Jurkat, Clone E6-1 (cell line): ENCODE data around the gene FZR1. TPM values are rescaled to one million over a fixed set of nuclear protein-coding genes. Genes with fewer than 3 reads are reported as not detected.

ENCODE experiments used
- DNase-seq: peaks from one replicate; pipeline ENCODE4 v3.0.0-alpha.2; 2011; ENCODE audit warnings: low read depth, low spot score
- H3K4me3 ChIP-seq: 2 replicates; pipeline ENCODE4 v1.5.1; 2011; ENCODE audit warnings: mild to moderate bottlenecking, low read length, control low read depth, moderate library complexity
- polyA plus RNA-seq: library from polyadenylated mRNA; unstranded; fragments of >200 nt; gene quantifications from one replicate; pipeline ENCODE4 v1.2.1, GENCODE V29; 2012; ENCODE audit warnings: missing spikeins; ENCODE audit not compliant: insufficient read length, insufficient read depth

FZR1 gene
- 55.9 TPM for polyA plus RNA-seq

GRCh38 chr19:3505598-3506383 is at the start of gene FZR1:
TSS of gene FZR1 (plus strand) at chr19:3506311. CDS start at chr19:3522990, 16,679 bp downstream.
- H3K4me3 ChIP-seq: peak within 1 kb of the TSS; percentile 84
- peak; percentile 97 for DNase-seq

- no peak overlapping the region for H3K4me3 ChIP-seq
- DNase-seq: no peak
Measured at GRCh38 chr19:3456925-3457527, 49.1 kb upstream of the FZR1 start.

GRCh38 chr19:3457528-3458228 is 48.4 kb upstream of the FZR1 start:
- no peak for DNase-seq
- no peak overlapping the region for H3K4me3 ChIP-seq

GRCh38 chr19:3458229-3459088 is 47.7 kb upstream of the FZR1 start:
- H3K4me3 ChIP-seq: no peak overlapping the region
- DNase-seq: no peak

GRCh38 chr19:3459089-3459881 is 46.8 kb upstream of the FZR1 start:
- H3K4me3 ChIP-seq: no peak overlapping the region
- DNase-seq: no peak

GRCh38 chr19:3459965-3460582 is 46.0 kb upstream of the FZR1 start:
- H3K4me3 ChIP-seq: no peak overlapping the region

GRCh38 chr19:3462991-3463713 is 43.0 kb upstream of the FZR1 start:
- no peak for DNase-seq
- no peak overlapping the region for H3K4me3 ChIP-seq

More at GRCh38 chr19:3459965-3460582, 46.0 kb upstream of the FZR1 start:
- DNase-seq: no peak

- H3K4me3 ChIP-seq: no peak overlapping the region
- no peak for DNase-seq
Measured at GRCh38 chr19:3463714-3464586, 42.2 kb upstream of the FZR1 start.

GRCh38 chr19:3464587-3465235 is 41.4 kb upstream of the FZR1 start:
- no peak for DNase-seq
- no peak overlapping the region for H3K4me3 ChIP-seq

GRCh38 chr19:3465552-3465951 is 40.6 kb upstream of the FZR1 start:
- no peak overlapping the region for H3K4me3 ChIP-seq
- DNase-seq: no peak

GRCh38 chr19:3466635-3467034 is 39.5 kb upstream of the FZR1 start:
- H3K4me3 ChIP-seq: no peak overlapping the region
- no peak for DNase-seq

GRCh38 chr19:3467437-3468198 is 38.5 kb upstream of the FZR1 start:
- no peak overlapping the region for H3K4me3 ChIP-seq
- DNase-seq: no peak

- no peak for DNase-seq
- H3K4me3 ChIP-seq: no peak overlapping the region
Measured at GRCh38 chr19:3468211-3468610, 37.9 kb upstream of the FZR1 start.

- DNase-seq: no peak
- H3K4me3 ChIP-seq: no peak overlapping the region
Measured at GRCh38 chr19:3469638-3470499, 36.2 kb upstream of the FZR1 start.
